Stimulated activated CD8-positive, alpha-beta memory T cell treated with anti-CD3 and anti-CD28 coated beads, Interleukin-4, amount 100 ng/mL, for 1 hour (primary cell): ENCODE measurements around the gene GABRD.

Experiments used
- DNase-seq, 2 donors: peaks; one replicate each; pipeline ENCODE4 v3.0.0-alpha.2; 2020; ENCODE audit warnings: low read depth in 2 of 2, low spot score in 1 of 2

GABRD gene

DNA sequence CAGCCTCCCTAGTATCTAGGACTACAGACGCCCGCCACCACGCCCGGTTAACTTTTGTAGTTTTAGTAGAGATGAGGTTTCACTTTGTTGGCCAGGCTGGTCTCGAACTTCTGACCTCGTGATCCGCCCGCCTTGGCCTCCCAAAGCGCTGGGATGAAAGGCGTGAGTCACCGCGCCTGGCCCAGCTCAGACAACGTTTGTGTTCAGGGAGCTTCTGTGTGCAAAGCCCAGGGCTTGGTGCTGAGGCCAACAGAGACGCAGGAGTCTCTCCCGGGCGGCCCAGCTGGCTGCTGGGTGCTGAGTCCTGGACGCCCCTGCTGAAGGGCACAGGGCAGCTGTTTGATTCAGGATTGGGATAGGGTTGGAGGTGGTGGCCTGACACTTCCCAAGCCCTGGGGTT is 34.1 kb downstream of the GABRD start:
- no peak for DNase-seq

DNA sequence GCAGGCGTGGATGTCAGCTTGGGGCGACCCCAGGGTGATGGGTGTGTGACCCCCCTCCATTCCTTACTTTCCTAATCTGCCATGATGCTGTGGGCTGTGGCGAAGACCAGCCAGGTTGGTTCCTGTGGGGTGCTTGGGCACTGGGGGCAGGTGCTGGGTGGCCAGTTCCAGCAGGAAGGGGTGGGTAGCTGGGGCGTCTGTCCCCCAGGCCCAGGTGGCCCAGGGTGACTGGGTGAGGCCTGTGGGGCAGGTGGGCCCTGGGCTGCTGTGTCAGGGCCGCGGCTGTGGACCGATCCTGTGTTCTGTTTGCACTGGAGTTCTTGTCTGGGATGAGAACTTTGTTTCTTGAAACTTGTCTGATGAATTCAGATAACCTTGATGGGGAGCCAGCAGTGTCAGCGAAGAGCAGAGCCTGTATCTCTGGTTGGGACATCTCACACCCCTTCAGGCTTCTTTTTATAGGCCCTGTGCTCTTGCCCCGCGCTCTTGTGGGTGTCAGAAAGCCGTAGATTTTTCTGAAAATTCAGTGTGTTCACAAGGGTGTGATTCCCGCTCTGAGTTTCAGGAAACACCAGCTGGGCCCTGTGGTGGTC is 34.7 kb downstream of the GABRD start:
- DNase-seq: no peak

DNA sequence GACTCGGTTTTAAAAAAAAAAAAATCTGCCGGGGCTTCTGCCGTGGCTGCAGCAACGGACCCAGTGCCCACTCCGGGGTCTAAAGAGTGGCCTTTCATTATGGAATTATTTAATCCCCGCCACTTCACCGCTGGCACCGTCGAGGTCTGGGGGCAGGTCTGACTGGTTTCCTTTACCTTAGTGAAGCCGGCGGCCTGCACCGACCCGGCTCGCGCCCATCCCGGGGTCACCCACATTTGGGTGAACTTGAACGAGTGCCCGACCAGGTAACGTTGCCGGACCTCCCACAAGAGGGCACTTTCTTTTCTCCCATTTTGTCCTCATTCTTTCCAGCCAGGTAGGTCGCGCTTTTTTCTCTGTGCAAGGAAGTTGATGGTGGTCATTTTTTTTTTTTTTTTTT is 35.4 kb downstream of the GABRD start:
- DNase-seq: no peak

GRCh38 chr1:2055911-2056575 is 36.9 kb downstream of the GABRD start:
- DNase-seq: no peak

GRCh38 chr1:2056955-2057590 is 37.9 kb downstream of the GABRD start:
- no peak for DNase-seq

GRCh38 chr1:2059290-2059953 is 40.3 kb downstream of the GABRD start:
- DNase-seq: no peak

- no peak for DNase-seq
These were observed 40.9 kb downstream of the GABRD start for GRCh38 chr1:2060072-2060471.

- no peak for DNase-seq
These were observed 41.4 kb downstream of the GABRD start for GRCh38 chr1:2060535-2060934.

GRCh38 chr1:2061065-2061778 is 42.1 kb downstream of the GABRD start:
- no peak for DNase-seq

DNA sequence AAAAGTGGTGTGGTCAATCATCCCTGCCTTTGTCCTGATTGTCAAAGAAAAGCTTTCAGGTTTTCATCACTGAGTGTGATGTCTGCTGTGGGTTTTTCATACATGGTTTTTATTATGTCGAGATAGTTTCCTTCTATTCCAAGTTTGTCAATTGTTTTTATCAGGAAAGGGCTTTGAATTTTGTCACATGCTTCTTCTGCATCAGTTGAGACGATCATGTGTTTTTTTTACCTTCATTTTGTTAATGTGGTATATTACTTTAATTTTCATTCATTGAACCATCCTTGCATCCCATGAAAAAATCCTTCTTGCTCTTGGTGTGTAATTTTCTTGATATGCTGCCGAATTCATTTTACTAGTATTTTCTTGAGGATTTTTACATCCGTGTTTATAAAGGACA is 46.6 kb downstream of the GABRD start:
- no peak for DNase-seq

- DNase-seq: no peak
These were observed 48.2 kb downstream of the GABRD start for GRCh38 chr1:2067393-2067792.

- no peak for DNase-seq
These were observed 48.8 kb downstream of the GABRD start for GRCh38 chr1:2067981-2068380.

GRCh38 chr1:2068951-2069350 is 49.8 kb downstream of the GABRD start:
- no peak for DNase-seq

- no peak for DNase-seq
These were observed 50.9 kb downstream of the GABRD start for GRCh38 chr1:2070016-2070415.

- no peak for DNase-seq
These were observed 51.8 kb downstream of the GABRD start for GRCh38 chr1:2070800-2071530.

- DNase-seq: no peak
These were observed 53.1 kb downstream of the GABRD start for GRCh38 chr1:2072109-2072806.

DNA sequence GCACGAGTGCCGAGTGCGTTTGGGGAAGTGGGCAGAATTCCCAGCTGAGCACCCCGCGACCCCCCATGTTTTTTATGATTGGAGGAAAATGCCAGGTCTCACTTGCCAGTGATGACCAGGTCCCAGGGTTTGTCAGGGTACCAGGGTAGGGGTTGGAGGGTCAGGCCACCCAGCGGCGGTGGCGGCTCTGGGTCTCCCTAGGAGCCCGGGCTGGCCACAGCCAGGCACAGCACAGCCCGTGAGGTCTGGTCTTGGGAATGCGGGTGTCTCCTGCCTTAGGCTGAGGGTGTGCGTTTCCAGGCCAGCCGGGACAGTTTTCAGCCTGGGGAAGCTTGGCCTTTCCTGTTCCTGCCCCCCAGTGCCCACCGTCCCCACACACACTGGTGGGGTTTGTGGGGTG is 53.7 kb downstream of the GABRD start:
- DNase-seq: no peak

DNA sequence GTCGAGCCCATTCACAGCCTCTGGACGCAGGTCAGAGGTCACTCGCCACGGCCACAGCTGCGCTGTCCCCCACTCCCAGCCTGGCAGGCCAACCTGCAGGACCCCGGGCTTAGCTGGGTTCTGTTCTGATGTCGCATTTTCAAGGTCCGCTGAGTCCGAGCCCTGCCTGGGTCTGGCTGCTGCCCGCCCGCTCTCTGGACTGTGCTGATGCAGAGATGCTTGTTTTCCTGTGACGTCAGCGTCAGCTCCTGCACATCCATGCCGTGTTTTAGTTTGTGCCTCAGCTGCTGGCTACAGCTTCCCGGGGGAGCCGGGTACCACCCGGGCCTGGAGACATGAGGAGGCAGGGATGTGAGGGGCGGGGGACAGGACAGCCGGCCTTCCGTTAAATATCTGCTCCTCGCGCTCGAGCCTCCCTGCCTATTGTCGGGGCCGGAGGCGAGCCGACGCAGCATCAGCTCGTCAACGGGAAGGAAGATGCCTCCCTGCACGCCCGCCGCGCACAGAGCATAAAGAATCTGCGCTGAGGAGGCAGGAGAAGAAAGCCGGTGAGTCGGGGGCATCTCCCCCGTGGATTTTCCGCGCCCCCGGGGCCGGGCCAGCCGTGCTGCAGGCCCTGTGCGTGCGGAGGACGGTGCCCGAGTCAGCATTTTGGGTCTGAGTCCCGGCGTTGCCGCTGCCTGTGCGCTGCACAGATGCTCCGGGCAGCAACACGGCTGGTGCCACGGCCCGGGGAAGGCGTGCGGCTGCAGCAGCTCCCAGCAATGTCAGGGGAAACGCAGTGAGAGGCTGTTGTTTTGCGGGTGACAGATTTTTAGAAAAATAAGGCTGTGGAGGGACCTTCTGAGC is 54.5 kb downstream of the GABRD start:
- no peak for DNase-seq

DNA sequence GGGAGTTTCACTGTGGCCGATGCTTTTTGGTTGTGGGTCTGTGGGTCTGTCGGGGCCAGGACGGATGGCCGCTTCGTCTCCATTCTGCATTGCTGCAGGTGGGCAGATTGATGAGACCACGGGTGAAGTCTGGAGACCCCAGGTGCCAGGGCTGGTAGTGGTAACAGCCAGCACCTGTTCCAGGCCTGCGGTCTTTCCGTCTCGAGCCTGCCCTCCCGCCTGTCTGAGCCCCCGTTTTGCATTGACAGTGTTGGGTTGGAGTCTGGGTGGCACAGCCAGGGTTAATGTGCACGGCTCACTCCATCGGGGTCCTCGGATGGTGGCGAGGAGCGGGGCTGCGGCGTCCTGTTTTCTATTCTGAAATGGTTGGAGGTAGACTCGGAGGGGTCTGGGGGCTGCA is 55.3 kb downstream of the GABRD start:
- DNase-seq: no peak
